Parathyroid adenoma (tissue), 2 donors: ENCODE data around the gene EEF1AKMT4.

Experiments used
- H2AFZ ChIP-seq: fragments of 300-600 bp; sonication (generic); one replicate; pipeline ENCODE4 v1.7.0; 2017; ENCODE audit warnings: antibody characterized with exemption, mild to moderate bottlenecking
- H3K27ac ChIP-seq: fragments of 300-600 bp; sonication (generic); one replicate; pipeline ENCODE4 v1.7.0; 2017
- H3K27me3 ChIP-seq: fragments of 300-600 bp; sonication (generic); one replicate; pipeline ENCODE4 v1.7.0; 2017; ENCODE audit warnings: low read length; ENCODE audit not compliant: control insufficient read depth, insufficient read depth
- H3K36me3 ChIP-seq: fragments of 300-600 bp; sonication (generic); one replicate; pipeline ENCODE4 v1.7.0; 2017; ENCODE audit warnings: low read length; ENCODE audit not compliant: control insufficient read depth, insufficient read depth
- H3K4me1 ChIP-seq: fragments of 300-600 bp; sonication (generic); one replicate; pipeline ENCODE4 v1.7.0; 2017; ENCODE audit warnings: control low read depth
- H3K4me2 ChIP-seq: fragments of 300-600 bp; sonication (generic); one replicate; pipeline ENCODE4 v1.7.0; 2017; ENCODE audit warnings: low read length
- H3K4me3 ChIP-seq: fragments of 300-600 bp; sonication (generic); one replicate; pipeline ENCODE4 v1.7.0; 2017; ENCODE audit warnings: low read depth, low read length
- H3K79me2 ChIP-seq: fragments of 300-600 bp; sonication (generic); one replicate; pipeline ENCODE4 v1.7.0; 2017; ENCODE audit warnings: control low read depth
- H3K9ac ChIP-seq: fragments of 300-600 bp; sonication (generic); one replicate; pipeline ENCODE4 v1.7.0; 2017; ENCODE audit warnings: mild to moderate bottlenecking
- H3K9me3 ChIP-seq: fragments of 300-600 bp; sonication (generic); one replicate; pipeline ENCODE4 v1.7.0; 2017; ENCODE audit warnings: low read length; ENCODE audit not compliant: control insufficient read depth
- TF ChIP-seq, protein P1 (sequence below): fragments of 300-600 bp; sonication (generic); IDR thresholded peaks from one replicate; pipeline ENCODE4 v1.7.0; 2017; ENCODE audit warnings: antibody characterized with exemption, mild to moderate bottlenecking
- donor health status: primary hyperparathyroidism.

EEF1AKMT4 gene

DNA sequence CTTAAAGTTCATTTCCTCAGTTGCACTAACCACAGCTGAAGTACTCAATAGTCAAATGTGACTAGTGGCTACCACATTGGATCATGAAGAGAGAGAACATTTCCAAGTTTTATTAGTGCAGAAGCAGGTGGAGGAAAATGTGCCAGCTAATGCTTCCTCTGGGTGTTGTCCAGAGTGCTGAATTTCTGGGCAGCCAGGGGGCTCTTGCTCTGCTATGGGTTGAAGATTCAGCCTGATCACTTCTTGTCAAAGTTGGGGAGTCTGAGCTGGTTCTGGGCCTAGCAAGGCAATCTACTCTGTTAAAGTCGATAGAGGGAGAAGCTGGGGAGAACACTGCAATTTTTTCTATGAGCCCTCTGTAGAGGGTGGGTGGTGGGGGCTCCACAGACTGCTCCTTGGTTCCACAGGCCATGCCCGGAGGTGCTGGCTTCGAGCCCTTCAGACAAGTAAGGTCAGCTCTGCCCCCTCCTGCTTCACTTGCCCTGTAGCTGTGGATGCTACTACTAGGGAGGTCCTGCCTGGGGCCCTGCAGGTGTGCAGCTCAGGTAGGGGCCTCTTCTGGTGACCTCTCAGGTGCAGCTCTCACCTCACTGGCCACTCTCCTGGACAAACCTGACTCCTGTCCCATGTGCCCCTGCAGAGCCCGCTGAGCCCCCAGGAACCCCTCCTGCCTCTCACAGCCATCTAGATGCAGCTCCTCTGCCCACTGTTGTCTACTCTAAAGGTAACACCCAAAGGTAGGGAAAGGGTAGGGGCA is 8.9 kb upstream of the EEF1AKMT4 start:
- Histone ChIP-seq H3K9ac (no peak overlapping the region), H3K4me3 (no peak overlapping the region), H3K36me3 (no peaks in the 10 kb centered on the region), H3K27ac (no peak overlapping the region), H3K79me2 (no peaks in the 10 kb centered on the region), H3K27me3 (no peaks in the 10 kb centered on the region), H2AFZ (no peak overlapping the region), H3K9me3 (no peaks in the 10 kb centered on the region), H3K4me2 (no peak overlapping the region), H3K4me1 (peaks cover 4% of the 10 kb centered on the region)
- TF ChIP-seq, protein P1, sequence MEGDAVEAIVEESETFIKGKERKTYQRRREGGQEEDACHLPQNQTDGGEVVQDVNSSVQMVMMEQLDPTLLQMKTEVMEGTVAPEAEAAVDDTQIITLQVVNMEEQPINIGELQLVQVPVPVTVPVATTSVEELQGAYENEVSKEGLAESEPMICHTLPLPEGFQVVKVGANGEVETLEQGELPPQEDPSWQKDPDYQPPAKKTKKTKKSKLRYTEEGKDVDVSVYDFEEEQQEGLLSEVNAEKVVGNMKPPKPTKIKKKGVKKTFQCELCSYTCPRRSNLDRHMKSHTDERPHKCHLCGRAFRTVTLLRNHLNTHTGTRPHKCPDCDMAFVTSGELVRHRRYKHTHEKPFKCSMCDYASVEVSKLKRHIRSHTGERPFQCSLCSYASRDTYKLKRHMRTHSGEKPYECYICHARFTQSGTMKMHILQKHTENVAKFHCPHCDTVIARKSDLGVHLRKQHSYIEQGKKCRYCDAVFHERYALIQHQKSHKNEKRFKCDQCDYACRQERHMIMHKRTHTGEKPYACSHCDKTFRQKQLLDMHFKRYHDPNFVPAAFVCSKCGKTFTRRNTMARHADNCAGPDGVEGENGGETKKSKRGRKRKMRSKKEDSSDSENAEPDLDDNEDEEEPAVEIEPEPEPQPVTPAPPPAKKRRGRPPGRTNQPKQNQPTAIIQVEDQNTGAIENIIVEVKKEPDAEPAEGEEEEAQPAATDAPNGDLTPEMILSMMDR = no peak

DNA sequence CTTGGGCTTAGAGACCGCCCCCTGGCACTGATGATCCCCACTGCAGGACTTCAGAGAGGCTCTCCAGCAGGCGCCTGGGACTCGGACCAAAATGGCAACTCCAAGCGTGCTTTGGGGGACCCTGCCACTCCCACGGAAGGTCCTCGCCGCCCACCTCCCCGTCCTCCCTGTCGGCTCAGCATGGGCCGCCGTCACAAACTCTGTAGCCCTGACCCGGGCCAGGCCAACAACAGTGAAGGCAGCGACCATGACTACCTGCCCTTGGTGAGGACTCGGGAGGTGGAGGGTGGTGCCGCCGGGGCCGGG is 8.4 kb upstream of the EEF1AKMT4 start:
- Histone ChIP-seq H2AFZ (peak overlapping the region; percentile 86), H3K4me2 (no peak overlapping the region), H3K4me1 (peaks cover 4% of the 10 kb centered on the region), H3K36me3 (no peaks in the 10 kb centered on the region), H3K27ac (peak overlapping the region; percentile 69), H3K79me2 (no peaks in the 10 kb centered on the region), H3K9ac (no peak overlapping the region), H3K9me3 (no peaks in the 10 kb centered on the region), H3K4me3 (no peak overlapping the region), H3K27me3 (no peaks in the 10 kb centered on the region)
- TF ChIP-seq, protein P1 = no peak

DNA sequence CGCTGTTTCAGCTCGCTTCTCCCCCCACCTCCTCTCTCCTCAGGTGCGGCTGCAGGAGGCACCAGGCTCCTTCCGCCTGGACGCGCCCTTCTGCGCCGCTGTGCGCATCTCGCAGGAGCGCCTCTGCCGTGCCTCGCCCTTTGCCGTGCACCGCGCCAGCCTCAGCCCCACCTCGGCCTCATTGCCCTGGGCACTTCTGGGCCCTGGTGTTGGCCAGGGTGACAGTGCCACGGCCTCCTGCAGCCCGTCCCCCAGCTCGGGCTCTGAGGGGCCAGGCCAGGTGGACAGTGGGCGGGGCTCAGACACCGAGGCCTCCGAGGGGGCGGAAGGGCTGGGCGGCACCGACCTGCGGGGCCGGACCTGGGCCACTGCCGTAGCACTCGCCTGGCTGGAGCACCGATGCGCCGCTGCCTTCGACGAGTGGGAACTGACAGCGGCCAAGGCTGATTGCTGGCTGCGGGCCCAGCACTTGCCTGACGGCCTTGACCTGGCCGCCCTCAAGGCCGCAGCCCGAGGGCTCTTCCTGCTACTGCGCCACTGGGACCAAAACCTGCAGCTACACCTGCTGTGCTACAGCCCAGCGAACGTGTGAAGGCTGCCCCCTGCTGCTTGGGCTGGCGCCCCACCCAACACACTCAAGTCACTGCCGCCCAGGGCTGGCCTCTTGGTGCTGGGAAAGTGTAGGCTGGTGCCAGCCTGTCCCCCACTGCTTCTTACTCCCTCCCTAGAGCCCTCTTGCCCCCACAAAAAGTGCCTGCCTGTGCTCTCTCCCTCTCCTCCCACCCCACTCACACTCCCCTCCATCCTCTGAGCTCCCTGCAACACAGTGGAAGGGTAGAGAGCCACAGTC is 7.8 kb upstream of the EEF1AKMT4 start:
- H3K4me1 ChIP-seq = peaks cover 4% of the 10 kb centered on the region
- H3K4me2 ChIP-seq = peak overlapping the region; percentile 61
- H3K4me3 ChIP-seq = no peak overlapping the region
- no peaks in the 10 kb centered on the region for H3K36me3 ChIP-seq
- TF ChIP-seq, protein P1 = peak; percentile 88
- peak overlapping the region; percentile 86 for H2AFZ ChIP-seq
- no peaks in the 10 kb centered on the region for H3K27me3 ChIP-seq
- no peak overlapping the region for H3K9ac ChIP-seq
- H3K27ac ChIP-seq = peak overlapping the region; percentile 69
- H3K9me3 ChIP-seq = no peaks in the 10 kb centered on the region
- no peaks in the 10 kb centered on the region for H3K79me2 ChIP-seq

DNA sequence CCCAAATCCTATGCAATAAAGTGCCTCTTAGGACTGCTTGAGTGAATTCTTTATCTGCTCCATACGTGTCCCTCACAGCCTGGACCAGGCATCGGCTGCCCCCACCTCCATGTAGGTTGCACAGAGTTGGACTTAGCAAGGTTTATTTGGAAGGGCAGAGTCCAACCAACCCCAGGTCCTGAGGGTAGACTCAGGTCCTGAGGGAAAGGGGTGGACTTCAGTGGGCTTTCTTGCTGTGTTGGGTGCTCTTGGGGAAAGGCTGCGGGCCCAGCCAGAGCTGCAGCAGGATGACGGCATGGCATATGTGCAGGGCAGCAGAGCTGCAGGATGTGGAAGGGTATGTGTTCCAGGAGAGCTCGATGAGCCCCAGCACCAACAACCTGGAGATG is 7.2 kb upstream of the EEF1AKMT4 start:
- H3K9ac ChIP-seq = no peak overlapping the region
- H3K27ac ChIP-seq = peak overlapping the region; percentile 69
- no peaks in the 10 kb centered on the region for H3K36me3 ChIP-seq
- no peaks in the 10 kb centered on the region for H3K27me3 ChIP-seq
- H3K4me2 ChIP-seq = no peak overlapping the region
- peaks cover 4% of the 10 kb centered on the region for H3K4me1 ChIP-seq
- H3K79me2 ChIP-seq = no peaks in the 10 kb centered on the region
- H2AFZ ChIP-seq = no peak overlapping the region
- TF ChIP-seq, protein P1 = no peak
- H3K4me3 ChIP-seq = no peak overlapping the region
- no peaks in the 10 kb centered on the region for H3K9me3 ChIP-seq
